HepG2 (cell line): ENCODE measurements around the gene PCARE.

ENCODE experiments used
- FOXK1 ChIP-seq: sonication (generic); formaldehyde crosslinking; IDR thresholded peaks from 2 replicates; pipeline ENCODE4 v1.4.0; 2020; ENCODE audit warnings: low read depth, missing genetic modification reagents, borderline replicate concordance
- KDM5B ChIP-seq: sonication (generic); formaldehyde crosslinking; IDR thresholded peaks from 2 replicates; pipeline ENCODE4 v1.4.0; 2020; ENCODE audit warnings: missing genetic modification reagents, mild to moderate bottlenecking, borderline replicate concordance
- MAX ChIP-seq: IDR thresholded peaks from 2 replicates; pipeline ENCODE4 v1.6.1; 2012; ENCODE audit warnings: inconsistent platforms
- MLXIP ChIP-seq: sonication (generic); formaldehyde crosslinking; IDR thresholded peaks from 2 replicates; pipeline ENCODE4 v1.9.0; 2021; ENCODE audit warnings: missing genetic modification reagents, borderline replicate concordance
- PAWR ChIP-seq: sonication (generic); formaldehyde crosslinking; IDR thresholded peaks from 2 replicates; pipeline ENCODE4 v1.4.0; 2020; ENCODE audit warnings: missing genetic modification reagents, mild to moderate bottlenecking, borderline replicate concordance
- POLR2A ChIP-seq, 2 experiments: IDR thresholded peaks; 2 replicates each; pipeline ENCODE4 v1.6.1; 2011; ENCODE audit warnings: low read depth in 2 of 2, low read length in 2 of 2, mild to moderate bottlenecking in 1 of 2, moderate library complexity in 1 of 2; ENCODE audit not compliant: insufficient read depth in 1 of 2
- SETDB1 ChIP-seq: sonication (generic); formaldehyde crosslinking; IDR thresholded peaks from 2 replicates; pipeline ENCODE4 v1.5.1; 2020; ENCODE audit warnings: missing genetic modification reagents, mild to moderate bottlenecking, borderline replicate concordance
- TAF1 ChIP-seq: sonication (generic); formaldehyde crosslinking; IDR thresholded peaks from 2 replicates; pipeline ENCODE4 v1.4.0; 2020; ENCODE audit warnings: missing genetic modification reagents
- ZNF496 ChIP-seq: sonication (generic); formaldehyde crosslinking; IDR thresholded peaks from 2 replicates; pipeline ENCODE4 v1.8.1; 2023; ENCODE audit warnings: mild to moderate bottlenecking, moderate library complexity, missing genetic modification reagents; ENCODE audit not compliant: insufficient replicate concordance

DNA sequence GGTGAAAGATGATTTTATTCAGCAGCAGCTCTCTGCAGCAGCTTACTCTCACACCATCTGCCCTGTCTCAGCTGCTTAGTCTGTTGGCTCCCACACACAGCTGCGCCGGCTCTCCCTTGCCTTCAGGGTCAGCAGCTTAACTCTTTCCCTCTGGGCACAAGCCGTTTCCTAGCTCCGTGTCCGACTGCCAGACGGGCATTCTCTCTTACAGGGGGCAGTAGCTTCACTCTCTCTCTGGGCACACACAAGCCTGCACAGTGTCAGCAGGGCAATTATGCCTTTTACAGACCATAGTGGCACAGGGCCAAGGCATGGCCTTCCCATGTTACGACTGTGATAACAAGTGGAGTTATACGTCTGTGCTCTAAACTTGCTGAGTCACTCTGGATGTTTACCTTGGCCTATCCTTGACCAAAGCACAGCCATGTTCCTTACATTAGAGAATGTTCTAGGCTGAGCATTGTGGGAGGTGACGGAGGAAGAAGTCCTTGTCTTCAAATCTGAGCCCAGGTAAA is 31.7 kb downstream of the PCARE start:
- TF ChIP-seq FOXK1 (no peak), POLR2A (IDR thresholded peaks at IDR 0.05; ENCODE audit: insufficient read depth in 1 of 2, low read depth in 2 of 2, low read length in 2 of 2) (no peak), MLXIP (CRISPR knock-in tag) (no peak), KDM5B (no peak), TAF1 (CRISPR knock-in tag) (no peak), SETDB1 (CRISPR knock-in tag) (no peak), PAWR (CRISPR knock-in tag) (no peak), ZNF496 (CRISPR knock-in tag) (no peak), MAX (no peak)
